NCI-H2081 (cell line): ENCODE data around the gene ELAVL2.

Experiments
- DNase-seq, 2 experiments: peaks; one replicate each; lab custom pipeline; 2025; lab: John Stamatoyannopoulos, UW

ELAVL2 gene

DNA sequence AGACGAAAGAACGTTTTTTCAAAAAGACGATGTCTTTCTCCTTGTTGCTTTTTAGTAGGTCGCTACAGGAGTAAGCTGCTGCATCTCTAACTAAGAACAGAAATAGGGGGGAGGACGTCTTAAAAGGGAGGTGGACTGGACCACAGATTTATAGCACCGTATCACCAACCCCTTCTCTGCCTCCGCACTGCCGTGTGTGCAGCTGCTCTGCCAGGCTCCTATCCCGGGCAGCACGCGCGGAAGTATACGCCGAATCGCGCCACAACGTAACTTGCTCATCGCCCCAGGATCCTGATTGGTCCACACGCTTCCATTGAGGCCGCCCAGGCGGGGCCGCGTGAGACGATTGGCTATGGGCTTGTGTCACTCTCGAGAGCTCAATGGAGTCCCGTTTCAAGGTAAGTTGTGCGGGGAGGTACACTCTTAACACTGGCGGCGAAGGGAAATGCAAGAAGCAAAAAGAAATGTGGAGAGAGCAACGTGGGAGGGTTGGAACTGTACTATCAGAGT is at the start of gene ELAVL2:
ELAVL2 (minus strand) TSS at position 121 of the 510 bp plus-strand sequence. CDS start 64,006 bp downstream, outside the sequence.
- DNase-seq: peak; percentile 86 to 95

DNA sequence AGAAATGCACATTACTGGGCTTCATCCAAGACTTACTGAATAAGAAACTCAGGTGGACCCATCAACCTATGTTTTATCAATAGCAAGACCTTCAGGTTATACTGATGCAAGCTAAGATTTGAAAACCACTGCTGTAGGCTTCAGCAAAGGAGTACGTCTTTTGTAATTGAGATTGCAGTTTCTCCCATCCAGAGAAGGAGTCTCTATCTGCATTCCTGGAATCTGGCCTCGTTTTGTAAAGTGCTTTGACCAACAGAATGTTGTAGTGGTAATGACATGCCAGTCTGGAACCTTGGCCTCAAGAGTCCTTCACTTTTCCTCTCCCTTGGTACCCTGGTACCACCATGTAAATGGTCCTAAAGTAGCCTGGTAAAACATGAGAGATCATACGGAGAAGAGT is 32.2 kb upstream of the ELAVL2 start:
- DNase-seq: no peak

DNA sequence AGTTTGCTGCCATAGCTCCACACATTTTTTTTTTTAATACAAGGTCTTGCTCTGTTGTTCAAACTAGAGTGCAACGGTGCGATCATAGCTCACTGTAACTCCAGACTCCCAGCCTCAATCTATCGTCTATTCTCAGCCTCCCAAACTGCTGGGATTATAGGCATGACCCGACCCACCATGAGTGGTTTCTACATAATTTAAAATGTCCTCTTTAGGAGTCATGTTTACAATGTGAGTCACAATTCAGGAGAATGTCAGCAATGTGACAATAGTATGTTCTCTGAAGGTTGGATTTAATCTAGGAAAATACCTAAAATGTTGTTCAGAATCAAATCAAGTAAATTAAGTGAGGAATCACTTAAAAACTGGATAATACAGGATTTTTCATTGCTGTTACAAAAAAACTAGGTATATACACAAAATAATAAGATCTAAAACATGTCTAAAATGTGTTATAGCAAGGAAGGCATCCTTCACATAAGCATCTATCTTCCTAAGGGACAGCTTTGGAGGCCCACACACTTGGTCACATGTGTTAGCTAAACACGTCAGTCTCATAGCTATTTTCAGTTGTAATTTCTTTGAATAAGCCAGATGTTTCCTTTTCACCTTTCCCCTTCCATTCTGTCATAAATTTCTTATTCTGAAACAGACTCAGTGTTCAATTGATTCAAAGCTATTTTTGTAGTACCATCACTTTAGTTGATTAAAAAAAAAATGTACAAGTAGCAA is 30.0 kb upstream of the ELAVL2 start:
- no peak for DNase-seq

DNA sequence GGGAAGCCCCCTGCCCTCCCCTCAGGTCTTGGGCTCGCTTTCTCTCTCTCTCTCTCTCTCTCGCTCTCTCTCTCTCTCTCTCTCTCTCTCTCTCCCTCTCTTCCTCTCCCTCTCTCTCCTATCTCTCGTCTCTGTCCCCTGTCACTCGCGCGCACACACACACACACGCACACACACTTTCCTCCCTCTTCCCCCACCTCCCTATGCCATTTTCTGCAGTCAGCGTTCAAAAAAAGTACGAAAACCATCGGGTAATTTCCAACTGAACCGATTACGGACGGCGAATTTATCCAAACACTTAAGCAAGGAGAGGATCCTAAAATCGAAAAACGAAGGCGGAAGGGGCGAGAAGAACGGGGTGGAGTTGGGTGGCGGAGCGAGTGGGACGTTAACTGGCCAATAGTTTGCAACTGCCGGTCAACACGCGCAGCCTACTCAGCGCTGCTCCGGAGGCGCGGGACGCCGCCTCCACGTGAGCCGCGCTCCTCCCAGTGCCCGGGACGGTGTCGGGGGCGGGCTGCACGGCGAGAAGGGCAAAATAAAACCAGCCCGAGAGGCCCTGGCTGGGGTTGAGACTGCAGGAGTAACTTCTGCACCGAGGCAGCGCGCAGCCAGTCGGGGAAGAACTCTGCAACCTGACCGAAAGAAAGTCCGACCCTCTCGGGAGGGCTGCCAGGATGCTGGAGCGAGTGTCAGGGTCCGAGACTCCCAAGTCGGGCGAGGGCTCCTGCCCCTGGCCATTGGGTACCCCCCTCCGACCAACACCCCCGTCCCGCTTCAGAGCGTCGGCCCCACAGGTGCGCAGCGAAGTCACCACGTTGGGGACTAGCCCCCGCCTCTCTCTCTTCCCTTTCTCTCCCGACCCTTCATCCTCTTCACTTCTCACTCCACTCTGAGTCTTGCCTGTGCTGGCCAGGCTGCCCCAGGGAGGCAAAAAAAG is 24.9 kb upstream of the ELAVL2 start:
- DNase-seq: peak; percentile 51 to 75

DNA sequence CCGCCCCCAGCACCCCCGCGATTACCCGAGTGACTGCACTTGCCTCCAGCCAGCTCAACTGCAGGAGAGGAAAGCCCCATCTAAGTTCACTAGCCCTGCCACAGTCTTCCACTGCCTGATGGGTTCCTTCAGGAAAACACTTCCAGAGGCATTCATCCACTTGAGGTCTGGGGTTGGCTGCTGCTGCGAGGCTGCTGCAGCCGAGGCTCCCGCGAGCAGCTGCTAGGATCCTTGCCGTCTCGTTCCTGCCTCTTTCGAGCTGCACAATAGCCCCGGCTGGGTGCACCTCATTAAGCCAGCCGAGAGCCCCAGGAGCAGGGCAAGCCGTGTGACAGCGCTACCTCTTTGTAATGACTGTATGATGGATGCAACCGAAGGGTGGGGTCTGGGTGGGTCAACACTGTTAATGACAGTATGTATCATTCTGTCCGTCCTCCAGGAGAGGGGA is 24.2 kb upstream of the ELAVL2 start:
- peak; percentile 42 to 77 for DNase-seq

DNA sequence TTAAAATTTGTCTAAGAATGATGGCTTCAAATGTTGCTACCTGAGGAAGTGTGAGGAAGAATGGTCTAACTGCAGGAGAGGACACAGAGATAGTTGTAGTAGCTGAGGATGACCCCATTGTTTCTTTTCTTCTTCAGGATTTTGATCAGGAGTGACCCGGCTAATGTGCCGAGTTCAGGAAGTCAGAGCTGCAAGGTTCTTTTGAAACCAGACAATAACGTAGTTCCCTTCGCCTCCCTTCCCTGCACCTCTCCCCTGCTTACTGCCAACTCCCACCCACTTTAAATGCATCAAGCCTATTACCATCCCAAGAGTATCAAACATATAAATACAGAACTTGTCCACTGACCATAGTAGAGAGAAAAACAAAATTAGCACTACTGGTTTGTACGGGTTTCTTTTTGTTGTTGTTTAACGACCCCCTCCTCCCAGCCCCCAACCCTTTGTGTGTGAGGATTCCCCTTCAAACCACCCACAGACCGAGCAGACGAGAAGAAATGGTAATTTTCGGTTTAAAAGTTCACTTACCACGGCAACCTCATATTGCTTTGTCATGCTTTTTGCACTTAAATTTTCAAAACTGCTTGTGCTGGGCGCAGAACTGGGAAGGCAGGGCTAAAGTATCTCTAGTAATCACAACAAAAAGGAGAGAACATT is 23.5 kb upstream of the ELAVL2 start:
- peak in 1 of 2 experiments; percentile 39 for DNase-seq

DNA sequence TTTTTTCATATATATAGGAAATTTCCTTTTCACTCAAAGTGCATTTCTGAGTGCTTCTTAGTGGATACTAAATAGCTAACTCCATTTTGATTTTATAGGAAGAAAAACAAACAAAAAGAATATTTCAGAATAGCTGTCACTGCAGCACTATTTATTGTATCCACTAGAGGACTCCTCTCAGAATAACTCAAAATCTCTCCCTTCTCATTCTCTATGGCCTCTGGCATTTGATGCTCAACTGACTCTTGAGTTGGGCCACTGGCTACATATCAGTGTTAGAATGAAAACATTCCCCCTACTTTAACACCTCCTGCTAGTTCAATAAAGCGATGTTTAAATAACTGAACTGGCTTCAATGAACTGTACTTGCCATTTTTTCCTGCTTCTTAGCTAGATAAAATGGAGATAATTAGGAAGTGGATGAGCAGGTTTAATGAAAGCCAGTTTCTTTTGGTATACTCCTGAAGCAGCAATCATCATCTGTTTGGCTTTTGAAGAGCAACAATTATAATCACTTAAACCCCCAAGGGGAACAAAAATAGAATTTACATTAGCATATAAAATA is 16.6 kb upstream of the ELAVL2 start:
- peak in 1 of 2 experiments; percentile 18 for DNase-seq

DNA sequence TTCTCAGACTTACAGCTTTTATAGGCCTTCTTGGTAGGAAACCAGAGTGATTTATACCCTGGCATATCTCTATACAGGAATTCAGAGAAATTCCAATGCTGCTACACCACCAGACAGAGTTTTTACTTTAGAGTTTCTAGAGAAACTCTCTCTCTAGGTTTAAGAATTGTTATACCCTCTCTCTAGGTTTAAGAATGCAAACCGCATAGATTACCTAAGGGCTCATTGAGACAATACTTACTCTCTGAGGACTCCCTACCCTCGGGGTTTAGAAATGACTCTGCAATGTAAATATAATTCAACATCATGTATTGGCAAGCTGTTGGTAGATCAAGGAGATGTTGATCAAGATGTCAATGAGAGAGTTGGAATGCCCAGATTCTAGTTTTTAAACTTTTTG is 15.3 kb upstream of the ELAVL2 start:
- DNase-seq: no peak

DNA sequence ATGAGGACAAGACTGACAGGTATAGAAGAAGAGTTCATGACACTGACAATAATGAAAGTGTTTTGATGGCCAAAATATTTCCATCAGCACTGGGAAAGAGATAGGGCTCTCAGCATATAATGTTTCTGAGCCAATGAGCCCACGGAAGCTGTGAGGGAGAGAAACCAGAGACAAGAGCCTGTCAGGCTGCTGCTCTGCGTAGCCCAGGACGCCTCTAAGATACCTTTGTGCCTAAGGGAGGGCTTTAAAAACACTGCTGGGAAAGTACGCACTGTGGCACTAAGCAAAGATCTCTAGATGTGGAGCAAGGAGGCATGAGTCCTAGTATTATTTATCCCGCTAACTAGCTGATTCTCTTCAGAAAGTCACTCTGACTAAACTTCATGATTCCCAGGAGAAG is 11.0 kb upstream of the ELAVL2 start:
- no peak for DNase-seq

DNA sequence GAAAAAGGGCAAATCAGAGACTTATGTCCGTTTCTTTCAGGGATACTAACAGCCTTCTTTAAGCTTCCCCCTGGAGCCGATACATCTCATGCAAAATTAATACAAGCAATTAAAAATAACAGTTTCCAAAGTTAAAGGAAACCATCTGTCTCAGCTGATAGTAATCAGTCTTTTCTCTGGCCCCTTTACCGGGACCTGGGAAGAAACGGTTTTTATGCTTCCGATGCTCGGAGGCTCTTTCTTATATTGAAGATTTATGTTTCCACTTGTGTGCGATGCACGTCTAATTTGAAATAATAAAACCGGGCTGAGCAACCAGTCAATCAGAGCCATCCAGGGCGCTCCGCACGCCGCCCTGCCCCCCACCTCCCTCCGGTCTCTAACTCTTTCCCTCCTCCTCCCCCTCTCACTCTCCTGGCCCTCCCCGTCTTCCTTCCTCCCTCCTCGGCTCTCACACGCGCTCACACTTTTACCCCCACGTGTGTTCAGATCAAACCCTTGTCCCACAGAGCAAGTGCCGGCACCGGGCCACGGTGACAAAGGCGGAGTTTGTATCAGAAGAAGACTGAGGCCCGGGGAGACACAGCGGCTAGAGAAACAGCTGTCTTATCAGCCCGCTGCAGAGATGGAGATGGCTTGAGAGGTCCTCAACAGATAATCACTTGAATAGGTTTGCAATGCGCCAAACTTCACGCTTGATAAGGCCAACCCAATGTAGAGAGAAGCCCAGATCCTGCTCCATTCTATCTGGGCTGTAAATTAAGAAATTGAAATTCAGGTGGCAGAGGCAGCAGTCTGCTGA is 5.1 kb upstream of the ELAVL2 start:
- DNase-seq: peak in 1 of 2 experiments; percentile 40

DNA sequence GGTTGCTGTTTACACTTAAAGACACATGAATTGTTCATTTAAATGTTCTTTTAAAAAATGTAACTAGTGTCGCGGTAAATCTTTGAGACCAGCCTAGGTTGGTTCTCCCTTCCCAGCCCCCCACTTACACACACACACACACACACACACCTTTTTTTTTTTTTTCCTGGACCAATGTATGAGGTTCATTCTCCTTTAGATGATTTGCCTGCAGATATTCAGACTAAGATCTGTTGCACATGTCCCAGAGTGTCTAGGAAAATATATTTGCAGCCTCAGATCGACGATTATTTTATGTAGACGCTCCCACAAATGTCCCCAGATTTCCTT is 4.4 kb upstream of the ELAVL2 start:
- no peak for DNase-seq

DNA sequence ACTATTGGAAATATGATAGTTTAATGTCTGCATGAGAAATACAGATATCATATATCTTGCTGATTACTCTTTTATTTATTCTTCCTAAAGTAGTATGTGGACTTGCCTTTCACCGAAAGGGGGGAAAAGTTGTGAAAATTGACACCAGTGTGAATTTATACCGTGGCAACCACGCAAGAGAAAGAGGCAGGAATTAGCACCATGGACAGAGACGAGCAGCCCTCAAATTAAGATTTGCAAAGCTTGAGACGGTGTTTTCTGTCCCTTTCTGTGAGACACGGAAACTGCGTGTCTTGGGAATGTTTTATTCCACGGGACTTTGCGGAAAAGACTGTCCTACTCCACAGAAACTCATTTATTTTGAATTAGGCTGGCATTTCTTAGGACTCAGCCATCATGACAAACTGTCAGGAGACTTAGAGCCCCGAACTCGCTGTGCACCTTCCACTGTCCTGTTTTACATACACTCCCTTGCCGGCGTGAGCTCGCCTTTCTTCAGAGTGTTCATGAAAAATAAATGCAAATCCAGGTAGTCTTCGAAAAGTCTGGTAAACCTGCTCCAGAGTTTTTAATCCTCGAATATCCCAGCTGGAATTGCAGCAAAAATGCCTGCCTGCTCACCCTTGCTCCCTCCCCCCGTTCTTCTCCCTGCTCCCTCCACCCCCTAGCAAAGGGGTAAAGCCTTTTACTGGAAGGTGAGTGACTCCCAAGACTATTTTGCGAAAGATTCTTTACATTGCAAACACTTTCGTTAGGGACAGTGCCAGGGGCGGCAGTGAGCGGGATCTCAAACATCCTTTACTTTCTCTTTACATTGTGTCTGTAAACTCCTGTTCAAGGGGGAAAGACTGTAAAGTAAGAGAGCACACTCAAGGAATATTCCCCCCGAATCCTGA is 3.8 kb upstream of the ELAVL2 start:
- DNase-seq: no peak

DNA sequence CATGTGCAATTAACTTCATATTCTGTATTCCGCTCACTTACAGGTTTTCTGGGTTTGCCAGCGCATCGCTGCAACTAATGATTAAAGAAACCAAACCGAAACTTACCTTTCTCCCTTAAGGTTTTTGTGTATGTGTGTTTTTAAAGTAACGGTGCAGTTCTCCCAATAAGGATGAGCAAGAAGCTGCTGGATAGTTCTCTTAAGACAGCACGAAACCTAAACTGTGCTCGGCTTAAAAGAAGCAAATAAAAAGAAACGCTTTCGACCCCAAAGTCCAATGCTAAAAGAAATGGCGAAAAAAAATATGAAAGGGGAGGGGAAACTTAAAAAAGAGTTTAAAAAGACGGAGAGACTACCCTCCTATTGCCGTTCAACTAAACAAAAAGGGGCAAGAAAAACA is 340 bp downstream of the ELAVL2 start:
- no peak for DNase-seq

DNA sequence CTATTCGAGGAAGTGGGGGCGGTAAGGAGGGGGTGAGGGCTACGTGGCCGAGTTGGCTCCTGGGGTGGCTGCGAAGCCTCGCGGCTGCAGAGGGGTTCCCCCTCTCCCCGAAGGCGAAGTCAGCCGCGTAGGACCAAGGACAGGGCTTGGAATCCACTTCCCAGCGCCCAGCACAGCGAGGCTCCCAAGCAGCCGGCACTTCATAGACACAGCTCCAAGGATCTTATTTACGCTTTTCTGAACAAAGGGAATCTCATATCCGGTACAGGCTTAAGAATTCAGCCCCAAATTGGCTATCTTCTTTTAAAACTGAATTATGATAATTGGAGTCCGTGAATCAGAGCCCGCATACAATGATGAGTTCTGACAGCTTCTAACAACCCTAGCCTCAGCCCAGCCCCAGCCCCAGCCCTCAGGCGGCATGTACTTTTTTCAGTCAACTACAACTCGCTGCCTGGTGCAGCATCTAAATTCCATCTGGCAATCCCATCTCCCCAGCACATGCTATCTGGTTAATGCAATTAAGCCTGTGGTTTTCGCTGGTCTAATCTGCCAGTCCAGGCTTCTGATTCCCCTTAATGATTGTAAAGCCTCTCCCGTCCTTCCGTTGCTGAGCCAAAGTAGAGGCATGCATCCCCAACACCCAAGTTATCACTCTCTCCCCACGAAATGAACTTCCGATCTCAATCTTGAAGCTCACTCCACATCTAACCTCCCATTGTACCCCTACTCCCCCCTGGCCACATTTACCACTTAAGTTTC is 1.0 kb downstream of the ELAVL2 start:
- DNase-seq: no peak

DNA sequence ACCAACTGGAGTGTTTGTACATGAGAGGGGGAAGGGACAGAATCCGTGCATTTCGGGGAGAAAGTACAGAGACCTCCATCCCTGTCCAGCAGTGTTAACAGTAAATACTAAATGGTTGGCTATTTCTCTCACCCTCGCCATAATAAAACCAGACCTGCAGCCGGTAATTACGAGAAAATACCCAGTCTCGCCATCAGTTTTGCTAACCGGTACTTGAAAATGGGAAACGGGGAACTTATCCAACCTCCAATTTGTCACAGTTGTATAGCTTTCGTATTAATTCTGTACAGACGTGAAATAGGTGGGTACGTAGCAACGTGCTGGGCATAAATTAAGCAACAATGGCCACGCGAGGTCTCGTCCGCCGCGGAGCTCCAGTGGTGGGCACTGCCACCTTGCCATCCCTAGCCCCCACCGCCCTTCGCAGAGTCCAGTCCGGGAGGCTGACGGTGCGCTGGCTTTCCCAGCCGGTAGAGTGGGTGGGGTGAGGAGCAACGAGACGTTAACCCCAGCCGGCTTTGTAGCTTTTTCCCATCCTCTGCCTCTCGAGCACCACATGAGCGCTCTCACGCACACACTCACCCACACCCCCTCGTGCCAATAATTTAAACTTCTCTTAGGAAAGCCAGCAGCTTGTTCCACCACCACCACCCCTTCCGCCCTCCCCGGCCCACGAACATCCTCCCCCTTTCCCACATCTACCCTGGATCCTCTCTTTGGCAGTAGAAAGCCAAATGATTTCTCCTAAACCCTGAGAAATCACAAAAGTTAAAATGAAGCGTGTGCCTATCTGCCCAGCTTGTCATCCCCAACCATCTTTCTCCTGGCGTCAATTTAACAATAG is 1.8 kb downstream of the ELAVL2 start:
- DNase-seq: peak in 1 of 2 experiments; percentile 36

DNA sequence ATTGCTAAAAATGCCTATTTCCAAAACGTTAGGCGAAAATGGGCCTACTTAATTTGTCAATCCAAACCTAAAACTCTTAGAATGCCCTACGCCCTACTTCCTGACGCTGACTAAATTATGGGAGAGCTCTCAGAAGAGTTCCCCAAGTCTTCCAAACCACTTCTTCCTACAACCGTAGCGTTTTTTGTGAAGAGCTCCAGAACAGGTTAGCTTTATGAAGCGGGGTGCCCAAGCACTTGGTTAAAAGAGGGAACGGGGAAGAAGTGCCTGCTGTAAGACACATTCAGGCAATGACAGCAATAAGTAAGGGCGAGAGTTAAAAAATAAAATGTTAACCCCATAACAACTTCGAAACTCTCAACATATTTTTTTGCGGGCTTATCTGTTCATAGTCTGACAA is 2.8 kb downstream of the ELAVL2 start:
- no peak for DNase-seq

DNA sequence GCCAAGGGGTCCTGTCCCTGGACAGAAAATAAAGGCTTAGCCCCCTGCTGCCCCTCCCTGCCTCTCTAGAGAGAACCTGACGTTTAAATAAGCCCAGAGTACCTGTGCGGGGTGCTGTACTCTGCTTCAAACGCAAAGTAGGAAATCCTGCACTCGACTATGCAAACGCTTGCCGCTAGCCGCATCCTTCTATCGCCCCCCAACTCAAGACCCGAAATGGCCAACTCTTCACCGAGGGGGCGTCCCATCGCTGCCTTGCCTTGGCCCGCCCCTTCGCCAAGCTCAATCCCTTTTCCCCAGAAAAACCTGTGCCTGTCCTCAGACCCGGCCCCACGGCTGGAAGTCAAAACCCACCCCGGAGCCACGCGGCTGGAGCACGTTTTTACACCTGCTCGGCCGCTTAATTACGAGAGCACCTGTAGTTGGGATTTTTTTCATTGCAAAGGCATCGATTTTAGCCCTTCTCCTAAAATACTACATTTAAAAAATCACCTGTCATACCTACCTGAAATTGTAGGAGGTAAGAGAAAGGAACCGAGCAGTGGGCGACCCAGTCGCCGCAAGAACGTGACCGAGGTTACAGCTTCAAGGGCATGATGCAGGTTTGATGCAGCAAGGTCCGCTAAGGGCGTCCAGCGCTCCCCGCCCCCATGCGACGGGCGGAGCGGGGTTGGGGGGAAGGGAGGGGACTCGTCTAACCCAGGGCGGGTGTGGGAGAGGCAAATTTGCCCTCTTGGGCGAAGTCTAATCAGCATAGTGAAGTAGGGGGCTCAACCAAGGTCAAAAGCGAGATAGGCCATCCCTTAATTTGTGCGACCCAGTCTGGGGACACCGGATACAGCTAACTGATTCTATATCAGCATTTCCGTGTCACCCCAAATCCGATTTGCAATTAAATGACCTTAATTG is 3.5 kb downstream of the ELAVL2 start:
- DNase-seq: no peak
